ENCODE results near the gene CCDC74A. TPM values are rescaled to one million over a fixed set of nuclear protein-coding genes. Genes with fewer than 3 reads are reported as not detected.

The CCDC74A gene
- total and polyA plus RNA-seq, 9 of the 15 experiments (the other 6 are each of a cell fraction or from before 2014, with no cell fraction given): 1.1 to 38.1 (median 9.6) TPM

DNA sequence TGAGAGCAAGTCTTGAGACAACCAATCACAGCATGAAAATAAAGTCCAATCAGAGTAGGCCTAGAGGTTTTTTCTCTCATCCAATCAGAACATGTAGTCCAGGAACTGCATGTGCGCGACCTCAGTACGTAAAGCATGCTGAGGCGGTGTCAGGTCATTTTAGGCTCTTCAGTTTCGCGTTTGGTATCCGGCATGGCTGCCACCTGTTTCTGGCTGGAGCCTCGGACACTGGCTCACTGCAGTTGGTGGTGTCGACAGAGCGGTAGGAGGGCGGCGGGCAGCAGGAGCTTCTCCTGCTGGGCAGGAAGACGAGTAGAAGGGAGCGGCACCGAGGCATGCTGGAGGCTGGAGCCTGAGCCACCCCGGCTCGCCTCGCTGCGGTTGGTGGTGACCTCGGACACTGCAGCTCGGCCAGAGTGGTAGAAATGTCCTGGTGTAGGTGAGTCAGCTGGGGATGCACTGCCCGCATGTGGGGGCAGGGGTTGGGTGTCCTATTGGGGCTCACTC, 15.8 kb downstream of the CCDC74A start:
- POLR2A ChIA-PET: no interaction called here
- DNase-seq (ENCODE audit: extremely low read depth in 1 of 4, low spot score in 3 of 4): peak in 3 of 4 experiments; percentile 8 to 57 (median 29)
- Histone ChIP-seq H3K4me3 (peak overlapping the region; percentile 44), H3K79me2 (ENCODE audit: control insufficient read depth, insufficient read depth, low read length) (peaks cover 3% of the 10 kb centered on the region; the same call in 1 of the 3 replicates), H3K27me3 (ENCODE audit: control insufficient read depth in 2 of 2, insufficient read depth in 2 of 2, low read length in 2 of 2) (peaks cover 0 to 6% of the 10 kb centered on the region in 2 experiments; a peak in 3 of 5 replicates), H4K20me1 (replicated peaks; ENCODE audit: control insufficient read depth, insufficient read depth, low read length) (no peaks in the 10 kb centered on the region), H3K4me1 (replicated peaks in 1 of 2; ENCODE audit: control insufficient read depth in 2 of 2, insufficient read depth in 2 of 2, low read length in 2 of 2) (peaks cover 0 to 13% of the 10 kb centered on the region in 2 experiments; a peak in 2 of 5 replicates), H3K27ac (ENCODE audit: extremely low read depth, low read depth, low read length) (peak overlapping the region; percentile 56; the same call in 1 of the 3 replicates), H2AFZ (ENCODE audit: low read depth, low read length) (peak overlapping the region; percentile 38; the same call in 1 of the 2 replicates), H3K9me3 (replicated peaks; ENCODE audit: control insufficient read depth, insufficient read depth, low read depth, low read length) (no peaks in the 10 kb centered on the region), H3K9ac (ENCODE audit: insufficient read depth in 1 of 2, low read depth in 2 of 2, low read length in 2 of 2) (peak overlapping the region in 1 of 2 experiments; percentile 50; a peak in 3 of 4 replicates), H3K36me3 (ENCODE audit: control insufficient read depth, insufficient read depth, low read length) (no peaks in the 10 kb centered on the region), H3K9me1 (ENCODE audit: control insufficient read depth, insufficient read depth, low read length) (no peaks in the 10 kb centered on the region), H3K4me2 (ENCODE audit: insufficient read depth, low read length) (peak overlapping the region; percentile 32; the same call in 1 of the 2 replicates)
- no TSS peak for BruUV-seq (replicated peaks)
- peak; percentile 80 for ATAC-seq
- intact Hi-C loops (cut with micrococcal nuclease) (no loop called here), in situ Hi-C loops (cut with MboI) (no loop called here)
- 30% methylated on average over 22 of the region's 22 CpGs for WGBS (ENCODE audit: insufficient coverage, low coverage, missing lambda C conversion rate)
- CTCF ChIA-PET (ENCODE audit: low intra/inter-chr PET ratio): no interaction called here
- no peak for FAIRE-seq
- TF ChIP-seq POLR2G (IDR thresholded peaks at IDR 0.05; ENCODE audit: low read depth, low read length) (peak; percentile 70), EP400 (IDR thresholded peaks at IDR 0.05) (0 out of 2 replicates have a peak, but pooled peaks have one; percentile 37), NFYB (IDR thresholded peaks at IDR 0.05; ENCODE audit: extremely low read depth, insufficient read length) (peak; percentile 24), ZNF12 (CRISPR knock-in tag; IDR thresholded peaks at IDR 0.05) (no peak), SUPT5H (IDR thresholded peaks at IDR 0.05) (peak; percentile 54; the same call in 1 of the 2 replicates), SP2 (IDR thresholded peaks at IDR 0.05; ENCODE audit: extremely low read depth, low read depth, low read length, poor library complexity, severe bottlenecking) (no peak), ZNF589 (CRISPR knock-in tag; IDR thresholded peaks at IDR 0.05; ENCODE audit: low read depth) (0 out of 2 replicates have a peak, but pooled peaks have one; percentile 39), ASH1L (IDR thresholded peaks at IDR 0.05; ENCODE audit: borderline replicate concordance, low read depth, partially characterized antibody) (peak; percentile 29), L3MBTL2 (IDR thresholded peaks at IDR 0.05) (peak; percentile 31; the same call in 1 of the 2 replicates), TBP (optimal IDR thresholded peaks at IDR 0.05; ENCODE audit: low read depth, low read length) (peak; percentile 21), KDM5B (IDR thresholded peaks at IDR 0.05; ENCODE audit: insufficient replicate concordance, low read depth, low read length) (peak; percentile 25), NR2C1 (IDR thresholded peaks at IDR 0.05) (0 out of 2 replicates have a peak, but pooled peaks have one; percentile 27), NR2C1 (tag; IDR thresholded peaks at IDR 0.05) (0 out of 2 replicates have a peak, but pooled peaks have one; percentile 25), SRF (CRISPR knock-in tag; IDR thresholded peaks at IDR 0.05) (no peak), ESRRA (IDR thresholded peaks at IDR 0.05; ENCODE audit: borderline replicate concordance, low read depth) (no peak), RBFOX2 (IDR thresholded peaks at IDR 0.05; ENCODE audit: low read depth, low read length) (peak; percentile 67; the same call in 1 of the 2 replicates), POLR2A (conservative IDR thresholded peaks at IDR 0.05) (peak; percentile 67)
- TF ChIP-seq, protein P1, sequence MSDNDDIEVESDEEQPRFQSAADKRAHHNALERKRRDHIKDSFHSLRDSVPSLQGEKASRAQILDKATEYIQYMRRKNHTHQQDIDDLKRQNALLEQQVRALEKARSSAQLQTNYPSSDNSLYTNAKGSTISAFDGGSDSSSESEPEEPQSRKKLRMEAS (CRISPR knock-in tag; IDR thresholded peaks at IDR 0.05): peak; percentile 55

Data from K562 (cell line).